ENCODE measurements around the gene IDH2. TPM values are rescaled to one million over a fixed set of nuclear protein-coding genes. Genes with fewer than 3 reads are reported as not detected.
"Not testable (repeated sequence)": the region's sequence is repeated elsewhere in the genome, so short reads cannot be mapped to it uniquely, and the experiment has no call there.

Gene IDH2
- polyA plus RNA-seq, 1 donor (not counting 4 experiments of a cell fraction or from before 2014, with no cell fraction given), result 27.9 TPM

GRCh38 chr15:90072978-90073640 is 29.2 kb downstream of the IDH2 start:
- no peaks in the 10 kb centered on the region for H4K20me1 ChIP-seq (ENCODE audit: control insufficient read depth, extremely low read depth, insufficient read depth, low read length)
- H3K9ac ChIP-seq (ENCODE audit: control insufficient read depth, extremely low read depth, insufficient read depth, low read length), result no peak overlapping the region
- peaks cover 3 to 16% of the 10 kb centered on the region in 2 experiments for H3K36me3 ChIP-seq (ENCODE audit: control insufficient read depth in 2 of 2, extremely low read depth in 1 of 2, insufficient read depth in 2 of 2, low read length in 2 of 2)
- H3K27me3 ChIP-seq (ENCODE audit: control insufficient read depth, extremely low read depth, insufficient read depth, low read length), result no peaks in the 10 kb centered on the region
- no peak for FAIRE-seq
- H3K4me1 ChIP-seq (ENCODE audit: control insufficient read depth, extremely low read depth, insufficient read depth, low read length), result peaks cover 19% of the 10 kb centered on the region
- no peak for TF ChIP-seq CTCF (optimal IDR thresholded peaks at IDR 0.05 in 1 of 3, IDR thresholded peaks at IDR 0.05 in 1 of 3, conservative IDR thresholded peaks at IDR 0.05 in 1 of 3; ENCODE audit: extremely low read depth in 1 of 3, insufficient read depth in 2 of 3, low read length in 3 of 3)
- no peak for TF ChIP-seq EZH2 (IDR thresholded peaks at IDR 0.05; ENCODE audit: low read length)
- no peaks in the 10 kb centered on the region for H3K9me3 ChIP-seq (ENCODE audit: control insufficient read depth, low read depth, low read length)
- H2AFZ ChIP-seq (ENCODE audit: control insufficient read depth, low read length), result no peak overlapping the region
- H3K27ac ChIP-seq (ENCODE audit: control insufficient read depth, insufficient read depth, low read length), result no peak overlapping the region
- no peak overlapping the region for H3K4me3 ChIP-seq (ENCODE audit: control insufficient read depth in 2 of 3, extremely low read depth in 1 of 3, insufficient read depth in 2 of 3, low read depth in 1 of 3, low read length in 3 of 3)
- no peaks in the 10 kb centered on the region for H3K9me1 ChIP-seq (ENCODE audit: control insufficient read depth, extremely low read depth, insufficient read depth, low read length)
- no peak overlapping the region for H3K4me2 ChIP-seq (ENCODE audit: control insufficient read depth, extremely low read depth, insufficient read depth, low read depth, low read length)
- H3K79me2 ChIP-seq (ENCODE audit: control insufficient read depth, insufficient read depth, low read length), result no peaks in the 10 kb centered on the region
- DNase-seq (ENCODE audit: low read depth, low spot score), result no peak
- dilution Hi-C loops (cut with MboI; ENCODE audit: extremely low pct_ligation_motif_present, low sequenced_read_pairs), result no loop called here

- Histone ChIP-seq H3K4me3 (ENCODE audit: control insufficient read depth in 2 of 3, extremely low read depth in 1 of 3, insufficient read depth in 2 of 3, low read depth in 1 of 3, low read length in 3 of 3) (no peak overlapping the region), H3K27me3 (ENCODE audit: control insufficient read depth, extremely low read depth, insufficient read depth, low read length) (no peaks in the 10 kb centered on the region), H3K9me3 (ENCODE audit: control insufficient read depth, low read depth, low read length) (no peaks in the 10 kb centered on the region), H3K4me1 (ENCODE audit: control insufficient read depth, extremely low read depth, insufficient read depth, low read length) (peaks cover 18% of the 10 kb centered on the region), H3K9ac (ENCODE audit: control insufficient read depth, extremely low read depth, insufficient read depth, low read length) (no peak overlapping the region), H3K79me2 (ENCODE audit: control insufficient read depth, insufficient read depth, low read length) (no peaks in the 10 kb centered on the region), H3K36me3 (ENCODE audit: control insufficient read depth in 2 of 2, extremely low read depth in 1 of 2, insufficient read depth in 2 of 2, low read length in 2 of 2) (peaks cover 3 to 19% of the 10 kb centered on the region in 2 experiments), H3K27ac (ENCODE audit: control insufficient read depth, insufficient read depth, low read length) (no peak overlapping the region), H3K9me1 (ENCODE audit: control insufficient read depth, extremely low read depth, insufficient read depth, low read length) (no peaks in the 10 kb centered on the region), H3K4me2 (ENCODE audit: control insufficient read depth, extremely low read depth, insufficient read depth, low read depth, low read length) (no peak overlapping the region), H2AFZ (ENCODE audit: control insufficient read depth, low read length) (no peak overlapping the region), H4K20me1 (ENCODE audit: control insufficient read depth, extremely low read depth, insufficient read depth, low read length) (no peaks in the 10 kb centered on the region)
- no peak for TF ChIP-seq EZH2 (IDR thresholded peaks at IDR 0.05; ENCODE audit: low read length)
- TF ChIP-seq CTCF (optimal IDR thresholded peaks at IDR 0.05 in 1 of 3, IDR thresholded peaks at IDR 0.05 in 1 of 3, conservative IDR thresholded peaks at IDR 0.05 in 1 of 3; ENCODE audit: extremely low read depth in 1 of 3, insufficient read depth in 2 of 3, low read length in 3 of 3), result peak; percentile 46 to 75 (median 68)
- no peak for DNase-seq (ENCODE audit: low read depth, low spot score)
- dilution Hi-C loops (cut with MboI; ENCODE audit: extremely low pct_ligation_motif_present, low sequenced_read_pairs), result no loop called here
- no peak for FAIRE-seq
These were observed 31.0 kb downstream of the IDH2 start for GRCh38 chr15:90071220-90071807.

DNA sequence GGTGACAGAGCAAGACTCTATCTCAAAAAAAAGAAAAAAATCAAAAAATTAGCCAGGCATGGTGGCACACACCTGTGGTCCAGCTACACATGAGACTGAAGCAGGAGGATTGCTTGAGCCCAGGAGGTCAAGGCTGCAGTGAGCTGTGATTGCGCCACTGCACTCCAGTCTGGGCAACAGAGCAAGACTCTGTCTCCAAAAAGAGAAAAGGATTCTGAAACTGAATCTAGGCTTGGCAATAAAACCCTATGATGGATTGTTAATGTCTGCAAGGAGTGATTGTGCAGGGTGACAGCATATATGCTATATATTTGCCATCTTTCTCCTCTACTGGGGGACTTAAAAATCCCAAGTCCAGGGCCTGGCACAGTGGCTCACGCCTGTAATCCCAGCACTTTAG is 31.6 kb downstream of the IDH2 start:
- H3K27ac ChIP-seq (ENCODE audit: control insufficient read depth, insufficient read depth, low read length); FAIRE-seq; H4K20me1 ChIP-seq (ENCODE audit: control insufficient read depth, extremely low read depth, insufficient read depth, low read length); H3K9ac ChIP-seq (ENCODE audit: control insufficient read depth, extremely low read depth, insufficient read depth, low read length); DNase-seq (ENCODE audit: low read depth, low spot score); H3K4me3 ChIP-seq (ENCODE audit: control insufficient read depth in 2 of 3, extremely low read depth in 1 of 3, insufficient read depth in 2 of 3, low read depth in 1 of 3, low read length in 3 of 3); H3K9me1 ChIP-seq (ENCODE audit: control insufficient read depth, extremely low read depth, insufficient read depth, low read length); H2AFZ ChIP-seq (ENCODE audit: control insufficient read depth, low read length); dilution Hi-C loops (cut with MboI; ENCODE audit: extremely low pct_ligation_motif_present, low sequenced_read_pairs); H3K27me3 ChIP-seq (ENCODE audit: control insufficient read depth, extremely low read depth, insufficient read depth, low read length); H3K79me2 ChIP-seq (ENCODE audit: control insufficient read depth, insufficient read depth, low read length); H3K4me2 ChIP-seq (ENCODE audit: control insufficient read depth, extremely low read depth, insufficient read depth, low read depth, low read length); H3K9me3 ChIP-seq (ENCODE audit: control insufficient read depth, low read depth, low read length): not testable (repeated sequence)
- Histone ChIP-seq H3K36me3 (ENCODE audit: control insufficient read depth in 2 of 2, extremely low read depth in 1 of 2, insufficient read depth in 2 of 2, low read length in 2 of 2) (peaks cover 3 to 19% of the 10 kb centered on the region in 2 experiments), H3K4me1 (ENCODE audit: control insufficient read depth, extremely low read depth, insufficient read depth, low read length) (peaks cover 12% of the 10 kb centered on the region)
